Measurements from ENCODE around the gene TNFSF13.

Gene TNFSF13

DNA sequence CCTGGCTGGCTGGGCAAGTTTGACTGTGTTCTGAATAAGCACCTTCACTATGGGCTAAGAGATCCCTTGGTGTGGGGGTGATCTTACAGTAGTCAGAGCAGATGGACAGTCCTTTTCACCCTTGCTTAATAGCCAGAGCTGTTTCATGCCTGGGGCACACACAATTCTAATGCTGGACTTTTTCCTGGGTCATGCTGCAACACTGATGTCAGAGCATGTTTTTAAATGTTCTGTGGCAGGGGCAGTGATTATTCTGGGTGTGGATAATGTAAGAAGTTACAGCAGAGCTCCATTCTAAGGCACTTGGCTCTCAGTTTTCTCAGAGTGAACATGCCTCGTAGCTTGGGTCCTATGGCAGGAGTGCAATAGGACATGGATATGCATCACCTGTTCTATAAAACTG lies 16.9 kb downstream of the TNFSF13 start:
- no peak for DNase-seq (ENCODE audit: low read depth)

DNA sequence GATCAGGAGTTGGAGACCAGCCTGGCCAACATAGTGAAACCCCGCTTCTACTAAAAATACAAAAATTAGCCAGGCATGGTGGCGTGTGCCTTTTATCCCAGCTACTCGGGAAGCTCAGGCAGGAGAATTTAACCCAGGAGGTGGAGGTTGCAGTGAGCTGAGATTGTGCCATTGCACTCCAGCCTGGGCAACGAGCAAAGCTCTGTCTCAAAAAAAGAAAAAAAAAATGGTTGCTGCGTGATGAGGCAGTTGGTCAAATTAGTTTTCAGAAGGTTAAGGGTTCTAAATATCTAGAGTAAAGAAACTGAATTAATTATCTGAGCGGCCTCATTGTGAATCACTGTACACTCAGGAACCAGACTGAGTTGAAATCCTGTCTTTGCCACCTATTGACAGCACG lies 17.4 kb downstream of the TNFSF13 start:
- no peak for DNase-seq (ENCODE audit: low read depth)

DNA sequence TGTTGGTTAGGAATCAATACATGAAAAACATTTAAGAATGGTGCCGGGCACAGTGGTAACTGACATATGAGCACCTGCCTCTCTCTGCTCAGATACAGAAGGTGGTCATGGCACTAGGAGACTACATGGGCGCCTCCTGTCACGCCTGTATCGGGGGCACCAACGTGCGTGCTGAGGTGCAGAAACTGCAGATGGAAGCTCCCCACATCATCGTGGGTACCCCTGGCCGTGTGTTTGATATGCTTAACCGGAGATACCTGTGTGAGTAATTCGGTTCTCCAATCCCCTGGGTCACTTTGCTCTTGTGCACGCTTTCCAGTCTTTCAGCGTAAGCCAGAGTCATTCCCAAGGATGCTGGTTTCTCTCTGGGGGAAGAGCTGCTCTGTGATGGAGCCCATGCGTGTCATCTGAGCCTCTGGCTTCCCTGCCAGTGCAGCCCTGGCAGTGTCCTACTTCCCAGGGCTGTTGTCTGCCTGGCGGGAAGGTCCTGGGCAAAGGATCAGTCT lies 17.9 kb downstream of the TNFSF13 start:
- no peak for DNase-seq (ENCODE audit: low read depth)

GRCh38 chr17:7577327-7578199 lies 19.0 kb downstream of the TNFSF13 start:
- DNase-seq (ENCODE audit: low read depth), result no peak

GRCh38 chr17:7579001-7579833 lies 20.7 kb downstream of the TNFSF13 start, which contains the start of gene CD68:
Gene CD68, plus strand, starts transcription at chr17:7579638. Its CDS starts 40 bp downstream, at chr17:7579678.
- DNase-seq (ENCODE audit: low read depth), result no peak

DNA sequence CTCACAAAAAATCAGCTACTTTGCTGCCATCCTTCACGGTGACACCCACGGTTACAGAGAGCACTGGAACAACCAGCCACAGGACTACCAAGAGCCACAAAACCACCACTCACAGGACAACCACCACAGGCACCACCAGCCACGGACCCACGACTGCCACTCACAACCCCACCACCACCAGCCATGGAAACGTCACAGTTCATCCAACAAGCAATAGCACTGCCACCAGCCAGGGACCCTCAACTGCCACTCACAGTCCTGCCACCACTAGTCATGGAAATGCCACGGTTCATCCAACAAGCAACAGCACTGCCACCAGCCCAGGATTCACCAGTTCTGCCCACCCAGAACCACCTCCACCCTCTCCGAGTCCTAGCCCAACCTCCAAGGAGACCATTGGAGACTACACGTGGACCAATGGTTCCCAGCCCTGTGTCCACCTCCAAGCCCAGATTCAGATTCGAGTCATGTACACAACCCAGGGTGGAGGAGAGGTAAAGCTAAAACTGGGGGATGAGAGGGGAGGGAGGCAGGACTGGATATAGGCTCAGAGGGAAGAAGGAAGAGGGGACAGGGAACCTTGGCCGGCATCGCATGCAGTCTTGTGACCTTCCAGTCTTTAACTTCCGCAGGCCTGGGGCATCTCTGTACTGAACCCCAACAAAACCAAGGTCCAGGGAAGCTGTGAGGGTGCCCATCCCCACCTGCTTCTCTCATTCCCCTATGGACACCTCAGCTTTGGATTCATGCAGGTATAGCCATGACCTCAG lies 21.5 kb downstream of the TNFSF13 start:
- no peak for DNase-seq (ENCODE audit: low read depth)

DNA sequence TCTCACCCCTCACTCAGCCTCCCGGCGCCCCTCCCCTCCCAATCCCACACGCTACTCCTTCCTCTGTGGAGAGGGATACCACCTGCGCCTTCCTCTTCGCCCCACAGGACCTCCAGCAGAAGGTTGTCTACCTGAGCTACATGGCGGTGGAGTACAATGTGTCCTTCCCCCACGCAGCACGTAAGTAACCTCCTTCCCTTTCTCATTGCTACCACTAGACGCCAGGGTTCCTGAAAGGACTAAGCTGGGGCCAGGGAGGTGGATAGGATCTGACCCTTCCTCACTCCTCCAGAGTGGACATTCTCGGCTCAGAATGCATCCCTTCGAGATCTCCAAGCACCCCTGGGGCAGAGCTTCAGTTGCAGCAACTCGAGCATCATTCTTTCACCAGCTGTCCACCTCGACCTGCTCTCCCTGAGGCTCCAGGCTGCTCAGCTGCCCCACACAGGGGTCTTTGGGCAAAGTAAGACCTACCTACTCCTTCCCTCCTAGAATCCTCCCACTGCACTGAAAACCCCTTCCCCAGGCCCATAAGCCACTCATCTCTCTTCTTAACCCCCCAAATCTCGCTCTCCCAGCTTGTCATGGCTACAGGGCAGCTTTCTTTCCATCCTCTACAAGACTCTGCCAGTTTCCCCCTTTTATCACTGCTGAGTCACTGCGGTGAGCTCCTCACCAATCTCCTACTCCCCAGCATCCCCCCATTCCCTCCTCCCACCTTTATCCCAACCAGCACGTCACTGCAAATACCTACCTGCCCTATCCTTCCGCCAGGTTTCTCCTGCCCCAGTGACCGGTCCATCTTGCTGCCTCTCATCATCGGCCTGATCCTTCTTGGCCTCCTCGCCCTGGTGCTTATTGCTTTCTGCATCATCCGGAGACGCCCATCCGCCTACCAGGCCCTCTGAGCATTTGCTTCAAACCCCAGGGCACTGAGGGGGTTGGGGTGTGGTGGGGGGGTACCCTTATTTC lies 22.3 kb downstream of the TNFSF13 start:
- DNase-seq (ENCODE audit: low read depth), result no peak

- DNase-seq (ENCODE audit: low read depth), result no peak
Measured at GRCh38 chr17:7582396-7583252, 24.1 kb downstream of the TNFSF13 start.

DNA sequence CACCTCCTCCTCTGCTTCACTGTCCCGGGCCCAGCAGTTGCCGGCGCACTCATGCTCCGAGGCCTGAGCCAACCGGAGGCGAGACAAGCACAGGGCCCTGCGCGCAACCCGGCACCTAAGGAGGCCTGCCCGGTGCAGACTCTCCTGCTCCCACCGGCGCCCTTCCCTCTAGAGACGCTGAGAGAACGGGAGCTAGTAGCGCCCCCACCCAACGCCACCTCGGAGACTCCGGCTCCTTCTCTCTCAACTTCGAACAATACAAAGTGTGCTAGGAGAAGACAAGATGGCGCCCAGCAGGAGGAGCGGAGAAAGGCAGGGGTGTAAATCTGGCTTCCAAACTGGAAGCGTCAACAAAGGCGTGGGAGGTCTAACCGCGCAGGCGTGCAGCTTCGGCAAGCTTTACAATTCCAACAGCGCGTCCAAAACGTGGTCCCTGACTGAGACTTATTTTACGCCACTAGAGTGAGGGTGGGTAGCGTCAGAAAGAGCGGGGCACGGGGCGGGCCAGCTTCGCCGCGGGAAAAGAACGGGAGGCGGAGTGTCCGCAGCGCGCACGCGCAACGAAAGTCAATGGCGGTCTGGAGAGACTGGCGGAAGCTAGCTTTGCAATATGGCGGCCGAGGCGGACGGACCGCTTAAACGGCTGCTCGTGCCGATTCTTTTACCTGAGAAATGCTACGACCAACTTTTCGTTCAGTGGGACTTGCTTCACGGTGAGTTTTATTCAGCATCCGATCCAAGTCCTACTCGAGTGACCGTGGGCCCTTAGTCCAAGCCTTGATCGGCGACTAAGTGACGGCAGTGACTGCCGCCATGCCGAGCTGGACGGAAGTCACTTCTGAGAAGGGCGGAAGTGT lies 24.9 kb downstream of the TNFSF13 start, which contains the start of gene MPDU1:
TSS of gene MPDU1 (plus strand) at position 600 of the 857 bp plus-strand sequence. CDS start at position 611, 11 bp downstream.
- peak; percentile 86 for DNase-seq (ENCODE audit: low read depth)

DNA sequence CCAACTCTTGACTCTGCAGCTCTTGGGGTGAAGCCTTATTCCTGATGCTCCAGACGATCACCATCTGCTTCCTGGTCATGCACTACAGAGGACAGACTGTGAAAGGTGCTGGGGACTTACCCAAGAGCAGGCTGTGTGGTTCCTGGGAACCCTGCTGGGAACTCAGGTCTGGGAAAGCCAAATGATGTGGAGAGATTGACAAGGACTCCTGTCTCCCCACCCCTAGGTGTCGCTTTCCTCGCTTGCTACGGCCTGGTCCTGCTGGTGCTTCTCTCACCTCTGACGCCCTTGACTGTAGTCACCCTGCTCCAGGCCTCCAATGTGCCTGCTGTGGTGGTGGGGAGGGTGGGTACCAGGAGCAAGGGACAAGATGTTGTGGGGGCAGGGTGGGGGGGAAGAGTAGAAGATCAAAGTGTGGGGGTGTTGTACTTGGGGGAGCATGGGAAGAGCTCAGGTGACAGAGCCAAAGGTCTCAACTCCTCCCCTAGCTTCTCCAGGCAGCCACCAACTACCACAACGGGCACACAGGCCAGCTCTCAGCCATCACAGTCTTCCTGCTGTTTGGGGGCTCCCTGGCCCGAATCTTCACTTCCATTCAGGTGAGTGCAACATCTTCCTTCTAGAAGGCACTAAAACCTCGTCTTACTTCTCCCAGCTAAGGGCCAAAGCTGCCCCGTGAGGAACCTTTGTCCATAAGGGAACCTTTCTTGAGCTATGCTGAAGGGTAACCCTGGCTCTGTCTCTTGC lies 28.3 kb downstream of the TNFSF13 start:
- DNase-seq (ENCODE audit: low read depth), result no peak

- DNase-seq (ENCODE audit: low read depth), result no peak
Measured at GRCh38 chr17:7587420-7588151, 29.0 kb downstream of the TNFSF13 start.

DNA sequence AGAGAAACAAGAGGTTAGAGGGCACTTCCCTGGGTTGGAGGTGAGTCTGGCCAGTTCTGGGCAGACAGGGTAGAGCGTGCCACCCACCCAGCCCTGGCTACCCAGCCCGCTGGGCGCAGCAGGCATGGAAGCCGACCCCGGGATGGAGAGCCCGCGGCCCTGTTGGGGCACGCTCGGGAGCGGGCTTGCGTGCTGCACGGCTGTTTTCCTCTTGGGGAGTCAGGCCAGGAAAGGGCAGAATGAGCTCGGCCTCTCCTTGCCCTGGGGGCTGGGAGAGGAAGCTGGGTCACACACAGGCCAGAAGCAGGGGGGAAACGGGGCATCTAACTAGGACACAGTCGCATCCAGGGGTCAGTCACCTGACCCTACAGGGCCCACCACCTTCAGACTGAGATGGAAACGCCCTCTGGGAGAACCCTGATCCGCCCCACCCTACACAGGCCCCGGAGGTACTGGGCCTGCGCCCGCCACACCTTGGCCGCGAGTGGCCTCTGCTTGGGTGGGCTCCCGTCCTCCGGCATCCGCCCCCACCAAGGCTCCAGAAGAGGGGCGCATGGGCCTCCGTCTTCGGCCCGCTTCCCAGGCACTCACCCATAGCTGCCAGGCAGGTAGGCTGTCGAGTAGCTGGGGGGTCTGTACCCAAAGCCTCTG lies 30.1 kb downstream of the TNFSF13 start:
- no peak for DNase-seq (ENCODE audit: low read depth)

GRCh38 chr17:7589204-7589868 lies 30.8 kb downstream of the TNFSF13 start:
- no peak for DNase-seq (ENCODE audit: low read depth)

- DNase-seq (ENCODE audit: low read depth), result no peak
Measured at GRCh38 chr17:7589891-7590691, 31.5 kb downstream of the TNFSF13 start, which contains the start of gene SOX15. Gene SOX15, minus strand, starts transcription at chr17:7590094. Its CDS starts 418 bp downstream, at chr17:7589676.

- DNase-seq (ENCODE audit: low read depth), result no peak
Measured at GRCh38 chr17:7590743-7591142, 32.2 kb downstream of the TNFSF13 start.
